HG03196 (cell line): ENCODE measurements around the gene BROX.
"Not testable (repeated sequence)": the region's sequence is repeated elsewhere in the genome, so short reads cannot be mapped to it uniquely, and the experiment has no call there.

ENCODE experiments used
- ATAC-seq: cut with Tn5 transposase; IDR thresholded peaks from one replicate; pipeline ENCODE4 v1.9.1; 2021; ENCODE audit not compliant: unreplicated experiment

Gene BROX

GRCh38 chr1:222712253-222713090, at the start of gene BROX, which contains the start of gene AIDA:
Gene BROX (plus strand): TSS chr1:222712564. CDS start chr1:222715700, 3,136 bp downstream.
Gene AIDA (minus strand): TSS chr1:222712491. CDS start chr1:222712317, 174 bp downstream.
- peak; percentile 72 for ATAC-seq

- no peak for ATAC-seq
Observed at GRCh38 chr1:222663431-222663934, 48.9 kb upstream of the BROX start.

- no peak for ATAC-seq
Observed at GRCh38 chr1:222665964-222666363, 46.4 kb upstream of the BROX start.

GRCh38 chr1:222668184-222668583, 44.2 kb upstream of the BROX start:
- not testable (repeated sequence) for ATAC-seq

- not testable (repeated sequence) for ATAC-seq
Observed at GRCh38 chr1:222669107-222669506, 43.3 kb upstream of the BROX start.

GRCh38 chr1:222670110-222670509, 42.3 kb upstream of the BROX start:
- no peak for ATAC-seq

GRCh38 chr1:222680080-222680479, 32.3 kb upstream of the BROX start:
- ATAC-seq: no peak

GRCh38 chr1:222691016-222691415, 21.3 kb upstream of the BROX start:
- no peak for ATAC-seq

- no peak for ATAC-seq
Observed at GRCh38 chr1:222694927-222695326, 17.4 kb upstream of the BROX start.

GRCh38 chr1:222696741-222697140, 15.6 kb upstream of the BROX start:
- no peak for ATAC-seq

GRCh38 chr1:222697203-222697602, 15.2 kb upstream of the BROX start:
- no peak for ATAC-seq

- no peak for ATAC-seq
Observed at GRCh38 chr1:222697826-222698225, 14.5 kb upstream of the BROX start.

- ATAC-seq: no peak
Observed at GRCh38 chr1:222702210-222702609, 10.2 kb upstream of the BROX start.

GRCh38 chr1:222704260-222704659, 8.1 kb upstream of the BROX start:
- no peak for ATAC-seq

- ATAC-seq: no peak
Observed at GRCh38 chr1:222706815-222707214, 5.5 kb upstream of the BROX start.

GRCh38 chr1:222709700-222710153, 2.6 kb upstream of the BROX start:
- ATAC-seq: no peak

GRCh38 chr1:222711319-222712252, 778 bp upstream of the BROX start:
- peak; percentile 33 for ATAC-seq

GRCh38 chr1:222713091-222713961, 962 bp downstream of the BROX start:
- peak; percentile 70 for ATAC-seq

GRCh38 chr1:222716393-222716792, 4.0 kb downstream of the BROX start:
- ATAC-seq: no peak

- no peak for ATAC-seq
Observed at GRCh38 chr1:222728746-222729145, 16.4 kb downstream of the BROX start.
